B cell (primary cell): Measurements from ENCODE around the gene F2RL3. TPM values are rescaled to one million over a fixed set of nuclear protein-coding genes. Genes with fewer than 3 reads are reported as not detected.

Experiments
- ATAC-seq: fragments of 200-7000 bp; cut with Tn5 transposase; one replicate; pipeline ENCODE4 v1.10.0; 2021; ENCODE audit warnings: low read depth, mild to moderate bottlenecking, moderate number of reproducible peaks, moderate library complexity
- CTCF ChIA-PET: fragments of 350-600 bp; sonication (Branson Sonifier 250); formaldehyde crosslinking; loops from one replicate; lab custom pipeline; 2021; ENCODE audit warnings: antibody characterized with exemption, inconsistent platforms; lab: Charles Lee
- POLR2A ChIA-PET: fragments of 350-600 bp; sonication (Branson Sonifier 250); formaldehyde crosslinking; loops from one replicate; lab custom pipeline; 2021; ENCODE audit warnings: antibody characterized with exemption; lab: Charles Lee
- DNase-seq: peaks from one replicate; pipeline ENCODE4 v3.0.0; 2013
- H2AFZ ChIP-seq: 2 replicates; pipeline ENCODE4 v1.6.1; 2012; ENCODE audit warnings: mild to moderate bottlenecking, low read depth, low read length; ENCODE audit not compliant: insufficient read depth, poor library complexity, severe bottlenecking
- H3K27ac ChIP-seq, 2 donors: 1 replicate in 1 of 2; 2 replicates in 1 of 2; pipeline ENCODE4 v1.5.1; 2012 to 2013; ENCODE audit warnings: low read length in 2 of 2, mild to moderate bottlenecking in 2 of 2, moderate library complexity in 1 of 2
- H3K27me3 ChIP-seq, 4 experiments: fragments of 200-600 bp in 1 of 4; sonication (generic) in 1 of 4; replicated peaks in 1 of 4; 1 replicate in 2 of 4; 2 replicates in 2 of 4; pipeline versions ENCODE4 v1.6.1 to v1.7.0; 2013 to 2016; ENCODE audit warnings: low read length in 3 of 4, mild to moderate bottlenecking in 2 of 4, mixed read lengths in 1 of 4, moderate library complexity in 1 of 4; ENCODE audit not compliant: insufficient read depth in 4 of 4, control insufficient read depth in 3 of 4; ENCODE audit errors: control extremely low read depth in 1 of 4
- H3K36me3 ChIP-seq, 2 experiments: replicated peaks in 1 of 2; 1 replicate in 1 of 2; 2 replicates in 1 of 2; pipeline versions ENCODE4 v1.6.1 to v1.7.1; 2013; ENCODE audit warnings: low read length in 1 of 2; ENCODE audit not compliant: insufficient read depth in 2 of 2, control insufficient read depth in 1 of 2; ENCODE audit errors: control extremely low read depth in 1 of 2, extremely low read depth in 1 of 2
- H3K4me1 ChIP-seq, 2 donors: fragments of 200-600 bp in 1 of 2; sonication (generic) in 1 of 2; 1 replicate in 1 of 2; 2 replicates in 1 of 2; pipeline versions ENCODE4 v1.5.1 to v1.6.1; 2013 to 2017; ENCODE audit warnings: low read length in 2 of 2; ENCODE audit not compliant: control insufficient read depth in 2 of 2, insufficient read depth in 2 of 2
- H3K4me2 ChIP-seq: replicated peaks from 2 replicates; pipeline ENCODE3; 2012; ENCODE audit warnings: mild to moderate bottlenecking, low read depth, low read length; ENCODE audit not compliant: poor library complexity, severe bottlenecking
- H3K4me3 ChIP-seq, 5 experiments: fragments of 200-600 bp in 1 of 5; sonication (generic) in 1 of 5; 1 replicate in 3 of 5; 2 replicates in 2 of 5; pipeline versions ENCODE4 v1.5.1 to v1.7.0; 2011 to 2016; ENCODE audit warnings: low read length in 4 of 5, mild to moderate bottlenecking in 4 of 5, low read depth in 2 of 5, control low read depth in 1 of 5, moderate library complexity in 1 of 5; ENCODE audit not compliant: insufficient read depth in 1 of 5; ENCODE audit errors: control extremely low read depth in 1 of 5, extremely low read depth in 1 of 5
- H3K79me2 ChIP-seq: fragments of 200-600 bp; sonication (generic); one replicate; pipeline ENCODE4 v1.6.0; 2016; ENCODE audit warnings: low read length; ENCODE audit not compliant: control insufficient read depth, insufficient read depth
- H3K9ac ChIP-seq: fragments of 200-600 bp; sonication (generic); 2 replicates; pipeline ENCODE4 v1.6.1; 2017; ENCODE audit warnings: mild to moderate bottlenecking, low read length, moderate library complexity
- H3K9me3 ChIP-seq, 3 donors: one replicate each; pipeline versions ENCODE4 v1.6.1 to v1.7.1; 2013; ENCODE audit warnings: low read length in 2 of 3; ENCODE audit not compliant: control insufficient read depth in 2 of 3, insufficient read depth in 1 of 3; ENCODE audit errors: control extremely low read depth in 1 of 3
- H4K20me1 ChIP-seq: 2 replicates; pipeline ENCODE4 v1.6.0; 2012; ENCODE audit warnings: mild to moderate bottlenecking, low read length; ENCODE audit not compliant: insufficient read depth, control insufficient read depth, poor library complexity, severe bottlenecking
- H3K27ac Mint-ChIP-seq: one replicate; pipeline ENCODE4 v1.8.0; 2021; ENCODE audit warnings: mixed read lengths
- H3K27me3 Mint-ChIP-seq: one replicate; pipeline ENCODE4 v1.8.0; 2021; ENCODE audit warnings: mixed read lengths
- H3K4me1 Mint-ChIP-seq: one replicate; pipeline ENCODE4 v1.8.0; 2021; ENCODE audit warnings: mixed read lengths
- H3K4me3 Mint-ChIP-seq: one replicate; pipeline ENCODE4 v1.8.0; 2021; ENCODE audit warnings: mixed read lengths
- H3K9me3 Mint-ChIP-seq: one replicate; pipeline ENCODE4 v1.8.0; 2022; ENCODE audit warnings: mixed read lengths; ENCODE audit not compliant: insufficient read depth
- EZH2 ChIP-seq: IDR thresholded peaks from 2 replicates; pipeline ENCODE4 v1.6.1; 2012; ENCODE audit warnings: borderline replicate concordance, low read depth, mild to moderate bottlenecking, moderate library complexity, low read length; ENCODE audit not compliant: insufficient read depth, poor library complexity, severe bottlenecking
- WGBS: methylation state at CpG from one replicate; pipeline ENCODE4 v1.1.5; 2013; ENCODE audit warnings: missing lambda C conversion rate; ENCODE audit not compliant: insufficient coverage; 5-methylcytosine and 5-hydroxymethylcytosine counted together
- intact Hi-C: fragments of 100-400 bp; cut with micrococcal nuclease; formaldehyde crosslinking; loops from one replicate; pipeline ENCODE4 v1.10.0; 2022
- polyA plus RNA-seq: library from polyadenylated mRNA; depleted of rRNA; stranded (reverse); fragments of >200 nt; gene quantifications from 2 replicates; pipeline ENCODE4 v1.2.3, GENCODE V29; 2012
- total RNA-seq, 2 donors: library from RNA; stranded (reverse); fragments of 120-200 nt in 1 of 2; gene quantifications; 1 replicate in 1 of 2; 2 replicates in 1 of 2; pipeline versions ENCODE4 v1.2.3 to v1.2.4, GENCODE V29; 2013 to 2022
- TF ChIP-seq, protein P1 (sequence below): fragments of 200-600 bp; IDR thresholded peaks from one replicate; pipeline ENCODE4 v1.8.0; 2022; ENCODE audit warnings: antibody characterized with exemption, mild to moderate bottlenecking

The F2RL3 gene
- total and polyA plus RNA-seq, 2 donors (not counting 1 experiment from before 2014, with no cell fraction given), result 0.01 to 1.1 TPM

GRCh38 chr19:16875584-16876555 is 12.9 kb upstream of the F2RL3 start:
- TF ChIP-seq, protein P1, sequence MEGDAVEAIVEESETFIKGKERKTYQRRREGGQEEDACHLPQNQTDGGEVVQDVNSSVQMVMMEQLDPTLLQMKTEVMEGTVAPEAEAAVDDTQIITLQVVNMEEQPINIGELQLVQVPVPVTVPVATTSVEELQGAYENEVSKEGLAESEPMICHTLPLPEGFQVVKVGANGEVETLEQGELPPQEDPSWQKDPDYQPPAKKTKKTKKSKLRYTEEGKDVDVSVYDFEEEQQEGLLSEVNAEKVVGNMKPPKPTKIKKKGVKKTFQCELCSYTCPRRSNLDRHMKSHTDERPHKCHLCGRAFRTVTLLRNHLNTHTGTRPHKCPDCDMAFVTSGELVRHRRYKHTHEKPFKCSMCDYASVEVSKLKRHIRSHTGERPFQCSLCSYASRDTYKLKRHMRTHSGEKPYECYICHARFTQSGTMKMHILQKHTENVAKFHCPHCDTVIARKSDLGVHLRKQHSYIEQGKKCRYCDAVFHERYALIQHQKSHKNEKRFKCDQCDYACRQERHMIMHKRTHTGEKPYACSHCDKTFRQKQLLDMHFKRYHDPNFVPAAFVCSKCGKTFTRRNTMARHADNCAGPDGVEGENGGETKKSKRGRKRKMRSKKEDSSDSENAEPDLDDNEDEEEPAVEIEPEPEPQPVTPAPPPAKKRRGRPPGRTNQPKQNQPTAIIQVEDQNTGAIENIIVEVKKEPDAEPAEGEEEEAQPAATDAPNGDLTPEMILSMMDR, result no peak
- TF ChIP-seq EZH2, result no peak
- WGBS, result 92% methylated on average over 38 of the region's 39 CpGs
- intact Hi-C loops, result no loop called here
- Mint-ChIP-seq H3K4me3 (no peak overlapping the region), H3K27ac (peak overlapping the region; percentile 85), H3K27me3 (no peaks in the 10 kb centered on the region), H3K9me3 (no peaks in the 10 kb centered on the region), H3K4me1 (peaks cover 20% of the 10 kb centered on the region)
- Histone ChIP-seq H3K27ac (peak overlapping the region; percentile 24 to 66), H3K9me3 (peaks cover 0 to 33% (median 3%) of the 10 kb centered on the region in 3 donors), H3K4me1 (no peaks in the 10 kb centered on the region), H4K20me1 (peaks cover 16% of the 10 kb centered on the region), H3K9ac (no peak overlapping the region), H3K4me2 (no peak overlapping the region), H2AFZ (no peak overlapping the region), H3K36me3 (peaks cover 0 to 64% of the 10 kb centered on the region in 2 experiments), H3K79me2 (peaks cover 44% of the 10 kb centered on the region), H3K4me3 (no peak overlapping the region), H3K27me3 (no peaks in the 10 kb centered on the region)
- ChIA-PET CTCF (no interaction called here), POLR2A (no interaction called here)
- peak; percentile 64 for DNase-seq
- peak; percentile 49 for ATAC-seq

- H3K36me3 ChIP-seq, result peaks cover 0 to 53% of the 10 kb centered on the region in 2 experiments
- CTCF ChIA-PET, result no interaction called here
Observed at GRCh38 chr19:16876904-16877361, 11.9 kb upstream of the F2RL3 start.

More at GRCh38 chr19:16876904-16877361, 11.9 kb upstream of the F2RL3 start:
- no peak for DNase-seq
- no peaks in the 10 kb centered on the region for H3K27me3 ChIP-seq
- Mint-ChIP-seq H3K4me3 (no peak overlapping the region), H3K27ac (peak overlapping the region; percentile 37), H3K4me1 (peaks cover 20% of the 10 kb centered on the region), H3K27me3 (no peaks in the 10 kb centered on the region), H3K9me3 (no peaks in the 10 kb centered on the region)
- ATAC-seq, result no peak
- H3K4me3 ChIP-seq, result no peak overlapping the region
- H3K27ac ChIP-seq, result no peak overlapping the region
- H3K4me1 ChIP-seq, result no peaks in the 10 kb centered on the region
- no peak overlapping the region for H3K4me2 ChIP-seq
- peaks cover 0 to 44% (median 13%) of the 10 kb centered on the region in 3 donors for H3K9me3 ChIP-seq
- intact Hi-C loops, result no loop called here
- 45% methylated on average over 11 of the region's 12 CpGs for WGBS
- peaks cover 36% of the 10 kb centered on the region for H3K79me2 ChIP-seq
- POLR2A ChIA-PET, result no interaction called here
- H4K20me1 ChIP-seq, result peaks cover 16% of the 10 kb centered on the region
- H2AFZ ChIP-seq, result no peak overlapping the region
- H3K9ac ChIP-seq, result no peak overlapping the region
- TF ChIP-seq, protein P1, result no peak
- TF ChIP-seq EZH2, result no peak
